Measurements from ENCODE around the gene SLC22A16. TPM values are rescaled to one million over a fixed set of nuclear protein-coding genes. Genes with fewer than 3 reads are reported as not detected.
A peak's percentile ranks its signal among the peaks of the same experiment; 100 is the strongest.

SLC22A16 gene
- total and polyA plus RNA-seq, 2 of the 13 experiments (the other 11 are each of a cell fraction or from before 2014, with no cell fraction given) = 0.04 TPM; not detected in 1

DNA sequence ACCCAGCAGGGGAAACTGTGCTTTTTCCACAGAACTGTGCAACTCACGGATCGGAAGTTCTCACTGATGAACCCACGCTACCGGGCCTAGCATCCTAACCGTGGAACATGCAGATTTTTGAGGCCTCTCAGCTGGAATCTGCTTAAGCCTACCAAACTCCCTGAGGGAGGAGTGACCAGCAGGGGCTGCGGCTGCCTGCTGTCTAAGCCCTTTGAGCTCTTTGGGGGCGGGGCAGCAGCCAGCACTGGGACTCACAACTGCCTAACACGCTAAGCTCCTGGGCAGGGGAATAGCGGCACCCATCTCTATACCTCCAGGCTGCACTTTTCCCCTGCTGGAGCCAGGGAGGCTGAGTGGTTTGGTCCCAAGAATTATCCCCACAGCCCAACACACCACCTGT lies 97.9 kb downstream of the SLC22A16 start (continued):
- TF ChIP-seq RARA (CRISPR knock-in tag; IDR thresholded peaks at IDR 0.05) (no peak), STAG1 (CRISPR knock-in tag; IDR thresholded peaks at IDR 0.05) (peak; percentile 40), SRSF9 (IDR thresholded peaks at IDR 0.05; ENCODE audit: borderline replicate concordance, insufficient read depth, low read depth, low read length, poor library complexity, severe bottlenecking) (no peak), KDM5B (CRISPR knock-in tag; IDR thresholded peaks at IDR 0.05; ENCODE audit: borderline replicate concordance) (peak; percentile 44; the same call in 1 of the 2 replicates), MLLT10 (CRISPR knock-in tag; IDR thresholded peaks at IDR 0.05) (no peak), HNF4G (IDR thresholded peaks at IDR 0.05; ENCODE audit: borderline replicate concordance, low read depth, low read length) (peak; percentile 42; the same call in 1 of the 2 replicates), HNF4G (CRISPR knock-in tag; IDR thresholded peaks at IDR 0.05; ENCODE audit: borderline replicate concordance, low read depth) (0 out of 2 replicates have a peak, but pooled peaks have one; percentile 17), ZMYM4 (CRISPR knock-in tag; IDR thresholded peaks at IDR 0.05) (peak; percentile 40; the same call in 1 of the 2 replicates), HNF4A (CRISPR knock-in tag; IDR thresholded peaks at IDR 0.05) (peak; percentile 56), ZNF136 (CRISPR knock-in tag; IDR thresholded peaks at IDR 0.05; ENCODE audit: low read depth) (no peak), TFAP4 (IDR thresholded peaks at IDR 0.05; ENCODE audit: borderline replicate concordance, low read depth) (peak; percentile 18; the same call in 1 of the 2 replicates), NFIC (IDR thresholded peaks at IDR 0.05; ENCODE audit: low read length) (no peak), BRF2 (CRISPR knock-in tag; IDR thresholded peaks at IDR 0.05) (no peak), ZNF33B (CRISPR knock-in tag; IDR thresholded peaks at IDR 0.05) (no peak), ZNF468 (CRISPR knock-in tag; IDR thresholded peaks at IDR 0.05) (no peak), ZNF337 (CRISPR knock-in tag; IDR thresholded peaks at IDR 0.05; ENCODE audit: borderline replicate concordance, low read depth) (no peak), RNF2 (conservative IDR thresholded peaks at IDR 0.05; ENCODE audit: low read depth) (no peak), FOXK2 (IDR thresholded peaks at IDR 0.05) (no peak), ZNF788 (CRISPR knock-in tag; IDR thresholded peaks at IDR 0.05; ENCODE audit: borderline replicate concordance) (no peak), SIX1 (CRISPR knock-in tag; IDR thresholded peaks at IDR 0.05; ENCODE audit: borderline replicate concordance) (no peak), TEAD2 (CRISPR knock-in tag; IDR thresholded peaks at IDR 0.05) (no peak), ZNF34 (CRISPR knock-in tag; IDR thresholded peaks at IDR 0.05; ENCODE audit: borderline replicate concordance) (0 out of 2 replicates have a peak, but pooled peaks have one; percentile 33), ZFP36 (IDR thresholded peaks at IDR 0.05; ENCODE audit: borderline replicate concordance, low read depth, low read length, partially characterized antibody) (no peak), ISX (CRISPR knock-in tag; conservative IDR thresholded peaks at IDR 0.05) (no peak), ZNF230 (CRISPR knock-in tag; IDR thresholded peaks at IDR 0.05) (no peak), RAD21 (CRISPR knock-in tag; IDR thresholded peaks at IDR 0.05) (peak; percentile 35; the same call in 1 of the 2 replicates), SP5 (CRISPR knock-in tag; IDR thresholded peaks at IDR 0.05; ENCODE audit: borderline replicate concordance, low read depth) (peak; percentile 84)
- TF ChIP-seq, protein P1, sequence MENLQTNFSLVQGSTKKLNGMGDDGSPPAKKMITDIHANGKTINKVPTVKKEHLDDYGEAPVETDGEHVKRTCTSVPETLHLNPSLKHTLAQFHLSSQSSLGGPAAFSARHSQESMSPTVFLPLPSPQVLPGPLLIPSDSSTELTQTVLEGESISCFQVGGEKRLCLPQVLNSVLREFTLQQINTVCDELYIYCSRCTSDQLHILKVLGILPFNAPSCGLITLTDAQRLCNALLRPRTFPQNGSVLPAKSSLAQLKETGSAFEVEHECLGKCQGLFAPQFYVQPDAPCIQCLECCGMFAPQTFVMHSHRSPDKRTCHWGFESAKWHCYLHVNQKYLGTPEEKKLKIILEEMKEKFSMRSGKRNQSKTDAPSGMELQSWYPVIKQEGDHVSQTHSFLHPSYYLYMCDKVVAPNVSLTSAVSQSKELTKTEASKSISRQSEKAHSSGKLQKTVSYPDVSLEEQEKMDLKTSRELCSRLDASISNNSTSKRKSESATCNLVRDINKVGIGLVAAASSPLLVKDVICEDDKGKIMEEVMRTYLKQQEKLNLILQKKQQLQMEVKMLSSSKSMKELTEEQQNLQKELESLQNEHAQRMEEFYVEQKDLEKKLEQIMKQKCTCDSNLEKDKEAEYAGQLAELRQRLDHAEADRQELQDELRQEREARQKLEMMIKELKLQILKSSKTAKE (CRISPR knock-in tag; IDR thresholded peaks at IDR 0.05; ENCODE audit: borderline replicate concordance) = no peak
- TF ChIP-seq, protein P2, sequence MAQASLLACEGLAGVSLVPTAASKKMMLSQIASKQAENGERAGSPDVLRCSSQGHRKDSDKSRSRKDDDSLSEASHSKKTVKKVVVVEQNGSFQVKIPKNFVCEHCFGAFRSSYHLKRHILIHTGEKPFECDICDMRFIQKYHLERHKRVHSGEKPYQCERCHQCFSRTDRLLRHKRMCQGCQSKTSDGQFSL (CRISPR knock-in tag; IDR thresholded peaks at IDR 0.05) = no peak

All from HepG2 (cell line).